OCI-LY7 (cell line): ENCODE results near the gene SSX2IP. TPM values are rescaled to one million over a fixed set of nuclear protein-coding genes. Genes with fewer than 3 reads are reported as not detected.

Source experiments
- BruUV-seq: library from RNA; stranded (reverse); fragments of 400-500 nt; replicated peaks from 2 replicates; lab custom pipeline; 2021; lab: Mats Ljungman, UMichigan
- CTCF ChIA-PET: fragments of 300-600 bp; sonication (Branson Sonifier 250); formaldehyde crosslinking; loops from one replicate; lab custom pipeline; 2022; ENCODE audit warnings: antibody characterized with exemption; ENCODE audit not compliant: unreplicated experiment; lab: Charles Lee
- POLR2A ChIA-PET: fragments of 300-600 bp; sonication (Branson Sonifier 250); formaldehyde crosslinking; loops from one replicate; lab custom pipeline; 2022; ENCODE audit warnings: antibody characterized with exemption; lab: Charles Lee
- DNase-seq: peaks from one replicate; pipeline ENCODE4 v3.0.0-alpha.2; 2015; ENCODE audit warnings: low spot score
- H2AFZ ChIP-seq: fragments of 200-600 bp; sonication (generic), shearing (Covaris generic); 2 replicates; pipeline ENCODE4 v1.6.1; 2014; ENCODE audit warnings: mild to moderate bottlenecking, antibody characterized with exemption, low read length, moderate library complexity
- H3K27ac ChIP-seq: fragments of 200-600 bp; sonication (generic); 2 replicates; pipeline ENCODE4 v1.5.1; 2014; ENCODE audit warnings: mixed run types, low read depth, mild to moderate bottlenecking, moderate library complexity, low read length, inconsistent platforms; ENCODE audit not compliant: poor library complexity, severe bottlenecking
- H3K36me3 ChIP-seq: fragments of 200-600 bp; sonication (generic); 2 replicates; pipeline ENCODE4 v1.6.1; 2014; ENCODE audit warnings: mild to moderate bottlenecking, antibody characterized with exemption, low read length, moderate library complexity, mixed read lengths; ENCODE audit not compliant: insufficient read depth
- H3K4me1 ChIP-seq: fragments of 200-600 bp; sonication (generic); 2 replicates; pipeline ENCODE4 v1.5.1; 2014; ENCODE audit warnings: mild to moderate bottlenecking, low read length; ENCODE audit not compliant: insufficient read depth, poor library complexity, severe bottlenecking
- H3K4me2 ChIP-seq: fragments of 200-600 bp; sonication (generic); 2 replicates; pipeline ENCODE4 v1.6.1; 2014; ENCODE audit warnings: mild to moderate bottlenecking, low read length
- H3K4me3 ChIP-seq: fragments of 200-600 bp; sonication (generic); 2 replicates; pipeline ENCODE4 v1.5.1; 2014; ENCODE audit warnings: mild to moderate bottlenecking, low read depth, low read length; ENCODE audit not compliant: poor library complexity, severe bottlenecking
- H3K79me2 ChIP-seq: fragments of 200-600 bp; sonication (generic); 2 replicates; pipeline ENCODE4 v1.6.1; 2016; ENCODE audit warnings: low read depth, mild to moderate bottlenecking, low read length, moderate library complexity, mixed read lengths; ENCODE audit not compliant: insufficient read depth
- H3K9me2 ChIP-seq: fragments of 200-600 bp; sonication (generic); 2 replicates; pipeline ENCODE4 v1.6.1; 2016; ENCODE audit warnings: mild to moderate bottlenecking, low read length, mixed read lengths; ENCODE audit not compliant: insufficient read depth
- H3K9me3 ChIP-seq: fragments of 200-600 bp; sonication (generic); 2 replicates; pipeline ENCODE4 v1.6.1; 2014; ENCODE audit warnings: mild to moderate bottlenecking, mixed run types, low read length, mixed read lengths
- H4K20me1 ChIP-seq: fragments of 200-600 bp; sonication (generic); 2 replicates; pipeline ENCODE4 v1.6.1; 2014; ENCODE audit warnings: mild to moderate bottlenecking, antibody characterized with exemption, low read length, moderate library complexity, mixed read lengths; ENCODE audit not compliant: insufficient read depth
- CTCF ChIP-seq: fragments of 200-600 bp; sonication (generic); conservative IDR thresholded peaks from 2 replicates; pipeline ENCODE4 v1.5.1; 2014; ENCODE audit warnings: mild to moderate bottlenecking, antibody characterized with exemption, low read length, moderate library complexity, mixed read lengths
- EZH2phosphoT487 ChIP-seq: fragments of 200-600 bp; sonication (generic); IDR thresholded peaks from 2 replicates; pipeline ENCODE4 v1.6.1; 2018; ENCODE audit warnings: low read depth, borderline replicate concordance, mild to moderate bottlenecking, mixed run types, antibody characterized with exemption, low read length, moderate library complexity, mixed read lengths
- intact Hi-C: fragments of 100-400 bp; cut with micrococcal nuclease; formaldehyde crosslinking; loops from one replicate; pipeline ENCODE4 v1.10.0; 2022; ENCODE audit not compliant: unreplicated experiment
- total RNA-seq, 2 experiments: library from RNA; depleted of rRNA in 1 of 2; stranded (reverse); fragments of >200 nt in 1 of 2; shearing (Covaris generic) in 1 of 2; gene quantifications; 2 replicates each; pipeline ENCODE4 v1.2.3, GENCODE V29; 2014 to 2022

The SSX2IP gene
- total RNA-seq, 2 experiments from 2014 or later = 24.1 to 24.4 TPM

GRCh38 chr1:84603941-84604830 lies 86.1 kb downstream of the SSX2IP start:
- Histone ChIP-seq H3K4me3 (no peak overlapping the region), H3K9me3 (peaks cover 16% of the 10 kb centered on the region), H3K4me2 (no peak overlapping the region), H3K27ac (no peak overlapping the region), H3K4me1 (peaks cover under 1% of the 10 kb centered on the region), H4K20me1 (no peaks in the 10 kb centered on the region), H3K36me3 (no peaks in the 10 kb centered on the region), H3K9me2 (no peaks in the 10 kb centered on the region), H3K79me2 (no peaks in the 10 kb centered on the region), H2AFZ (no peak overlapping the region)
- TF ChIP-seq EZH2phosphoT487 (no peak), CTCF (no peak)
- ChIA-PET POLR2A (no interaction called here), CTCF (no interaction called here)
- intact Hi-C loops = no loop called here
- DNase-seq = no peak
- no TSS peak for BruUV-seq

GRCh38 chr1:84603223-84603622 lies 87.0 kb downstream of the SSX2IP start:
- Histone ChIP-seq H3K9me2 (no peaks in the 10 kb centered on the region), H3K4me1 (peaks cover 8% of the 10 kb centered on the region), H3K79me2 (no peaks in the 10 kb centered on the region), H3K9me3 (peaks cover 16% of the 10 kb centered on the region), H3K36me3 (no peaks in the 10 kb centered on the region), H2AFZ (no peak overlapping the region), H3K4me3 (no peak overlapping the region), H4K20me1 (no peaks in the 10 kb centered on the region), H3K27ac (no peak overlapping the region), H3K4me2 (no peak overlapping the region)
- no peak for TF ChIP-seq EZH2phosphoT487
- TF ChIP-seq CTCF = no peak
- POLR2A ChIA-PET = interaction anchor here (0.7 to 0.8 kb wide), 2 partner anchors 12 to 97 kb away, joined by 3 to 4 read pairs; partner anchors contain the start of genes GNG5 and SPATA1
- CTCF ChIA-PET = no interaction called here
- DNase-seq = no peak
- no TSS peak for BruUV-seq
- intact Hi-C loops = no loop called here

GRCh38 chr1:84600796-84601195 lies 89.5 kb downstream of the SSX2IP start:
- H2AFZ ChIP-seq = no peak overlapping the region
- H3K4me2 ChIP-seq = no peak overlapping the region
- H3K9me3 ChIP-seq = peaks cover 8% of the 10 kb centered on the region
- no peak overlapping the region for H3K27ac ChIP-seq
- no peaks in the 10 kb centered on the region for H3K79me2 ChIP-seq
- no peaks in the 10 kb centered on the region for H3K9me2 ChIP-seq
- no TSS peak for BruUV-seq
- H3K4me1 ChIP-seq = peaks cover 8% of the 10 kb centered on the region
- ChIA-PET CTCF (no interaction called here), POLR2A (no interaction called here)
- H4K20me1 ChIP-seq = no peaks in the 10 kb centered on the region
- H3K4me3 ChIP-seq = no peak overlapping the region
- H3K36me3 ChIP-seq = no peaks in the 10 kb centered on the region
- TF ChIP-seq CTCF (no peak), EZH2phosphoT487 (no peak)
- DNase-seq = no peak
- intact Hi-C loops = no loop called here
